Pancreas (tissue), 10 donors: ENCODE results near the gene C1orf116. TPM values are rescaled to one million over a fixed set of nuclear protein-coding genes. Genes with fewer than 3 reads are reported as not detected.
A peak's percentile ranks its signal among the peaks of the same experiment; 100 is the strongest.

Experiments used
- ATAC-seq, 4 donors: fragments of 200-7000 bp; cut with Tn5 transposase; one replicate each; pipeline versions ENCODE4 v1.8.0 to v1.9.1; 2020; ENCODE audit warnings: mild to moderate bottlenecking in 4 of 4, moderate library complexity in 4 of 4
- DNase-seq, 6 donors: peaks; one replicate each; pipeline ENCODE4 v3.0.0-alpha.2; 2020
- FAIRE-seq: peaks from 2 replicates; lab custom pipeline; 2012; peaks lifted over from hg19 to GRCh38; lab: Jason Lieb, UNC
- H3K27ac ChIP-seq, 4 donors: fragments of 200-600 bp; sonication (generic); 1 replicate in 3 of 4; 2 replicates in 1 of 4; pipeline versions ENCODE4 v1.5.0 to v1.8.0; 2020
- H3K27me3 ChIP-seq, 4 donors: fragments of 200-600 bp; one replicate each; pipeline ENCODE4 v1.8.0; 2021
- H3K36me3 ChIP-seq, 3 donors: fragments of 200-600 bp; sonication (generic) in 1 of 3; one replicate each; pipeline versions ENCODE4 v1.5.0 to v1.8.0; 2020 to 2021
- H3K4me1 ChIP-seq, 3 donors: fragments of 200-600 bp; one replicate each; pipeline ENCODE4 v1.8.0; 2021
- H3K4me3 ChIP-seq, 4 donors: fragments of 200-600 bp; sonication (generic) in 2 of 4; one replicate each; pipeline versions ENCODE4 v1.5.0 to v1.8.0; 2020 to 2021
- H3K9me3 ChIP-seq, 4 donors: fragments of 200-600 bp; one replicate each; pipeline ENCODE4 v1.8.0; 2021
- WGBS, 2 donors: extraction: QIAGEN DNeasy Blood & Tissue Kit; methylation state at CpG; one replicate each; pipeline ENCODE4 v1.1.7; 2013; 5-methylcytosine and 5-hydroxymethylcytosine counted together
- intact Hi-C, 3 donors: fragments of 100-400 bp; cut with DNase I; formaldehyde crosslinking; loops; one replicate each; pipeline versions ENCODE4 v1.11.1 to v1.14.2; 2022
- polyA plus RNA-seq, 2 donors: library from polyadenylated mRNA; stranded (reverse); fragments of 200-250 nt; gene quantifications; one replicate each; pipeline ENCODE4 v1.2.3, GENCODE V29; 2013
- total RNA-seq, 6 donors: library from RNA; stranded (reverse); fragmentation: NEBNext Ultra II Directional in 4 of 6; extraction: Animal tissue kit (Norgen Biotek cat#: 25700) in 4 of 6; gene quantifications; one replicate each; pipeline versions ENCODE4 v1.2.1 to v1.2.4, GENCODE V29; 2021 to 2023
- TF ChIP-seq, protein P1 (sequence below), 4 donors: fragments of 200-600 bp; sonication (generic) in 3 of 4; IDR thresholded peaks; one replicate each; pipeline versions ENCODE4 v1.5.0 to v1.8.0; 2021; ENCODE audit warnings: antibody characterized with exemption in 4 of 4
- donor health status: healthy with polysubstance abuse.
- donor health status: DM: no; HTN: no; CAD: no; lungs with moderate emphysema.
- donor health status: DM: no; HTN: no; CAD: no.
- donor health status: control.
- donor health status: control.
- donor health status: Bipolar disorder and iron deficiency.
- donor health status: DM: yes; HTN: yes; CAD: no.
- donor health status: DM: no; HTN: no; CAD: no.
- donor health status: DM: no; HTN: no; CAD: no.
- donor health status: DM: yes; HTN: yes; CAD: no.

Gene C1orf116
- total and polyA plus RNA-seq, 8 donors: 7.8 to 26.9 (median 10.1) TPM

DNA sequence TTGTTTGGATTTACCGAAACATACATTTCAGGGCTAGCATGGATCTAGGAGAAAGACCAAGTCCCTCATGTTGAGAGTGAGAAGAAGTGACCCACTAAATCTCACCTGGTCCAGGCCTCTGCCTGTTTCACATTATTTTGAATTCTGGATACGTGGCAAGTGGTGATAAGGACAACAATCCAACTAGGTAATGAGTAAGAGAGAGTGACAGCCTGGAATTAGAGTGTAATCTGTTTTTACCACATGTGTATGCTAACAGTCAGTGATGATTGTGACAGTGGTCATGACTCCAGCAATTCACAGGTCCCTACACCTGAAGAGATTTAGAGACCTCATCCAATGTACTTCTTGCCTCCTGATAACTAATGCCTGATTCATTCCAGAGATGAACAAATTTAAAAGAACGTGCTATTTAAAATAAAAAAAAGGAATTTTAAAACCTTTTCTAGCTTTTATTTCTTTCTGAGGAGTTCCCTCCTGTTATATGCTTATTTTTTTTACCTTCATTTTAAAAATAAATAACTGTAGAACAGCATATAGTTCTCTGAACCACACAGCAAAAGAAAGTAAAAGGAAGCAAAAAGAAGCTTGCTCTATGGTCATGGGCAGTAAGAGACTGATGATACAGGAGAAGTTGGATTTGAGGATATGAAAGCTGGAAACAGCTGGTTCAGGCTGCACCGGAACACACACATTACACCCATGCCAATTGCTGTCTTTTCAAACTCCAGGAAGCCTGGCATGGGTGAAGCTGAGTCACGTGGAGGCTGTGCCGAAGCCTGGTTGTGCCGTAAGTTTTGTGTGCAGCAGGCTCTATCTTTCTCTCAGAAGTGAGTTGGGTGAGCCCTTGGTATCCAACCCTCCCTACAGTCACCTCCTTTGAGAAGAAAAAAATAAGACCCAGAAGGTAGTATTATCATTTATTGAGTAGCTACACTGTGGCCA lies 14.7 kb downstream of the C1orf116 start:
- 32% methylated on average over 7 of the region's 7 CpGs for WGBS, 2 donors
- H3K4me3 ChIP-seq: no peak overlapping the region
- intact Hi-C loops: no loop called here
- H3K27ac ChIP-seq: peak overlapping the region in 1 of 4 donors; percentile 55
- peak in 4 of 6 donors; percentile 48 to 68 (median 58) for DNase-seq
- no peaks in the 10 kb centered on the region for H3K27me3 ChIP-seq
- peaks cover 0 to 9% (median 5%) of the 10 kb centered on the region in 3 donors for H3K36me3 ChIP-seq
- peak; percentile 84 to 88 (median 85) for ATAC-seq
- peaks cover 3 to 13% (median 9%) of the 10 kb centered on the region in 3 donors for H3K4me1 ChIP-seq
- FAIRE-seq: no peak
- TF ChIP-seq, protein P1, sequence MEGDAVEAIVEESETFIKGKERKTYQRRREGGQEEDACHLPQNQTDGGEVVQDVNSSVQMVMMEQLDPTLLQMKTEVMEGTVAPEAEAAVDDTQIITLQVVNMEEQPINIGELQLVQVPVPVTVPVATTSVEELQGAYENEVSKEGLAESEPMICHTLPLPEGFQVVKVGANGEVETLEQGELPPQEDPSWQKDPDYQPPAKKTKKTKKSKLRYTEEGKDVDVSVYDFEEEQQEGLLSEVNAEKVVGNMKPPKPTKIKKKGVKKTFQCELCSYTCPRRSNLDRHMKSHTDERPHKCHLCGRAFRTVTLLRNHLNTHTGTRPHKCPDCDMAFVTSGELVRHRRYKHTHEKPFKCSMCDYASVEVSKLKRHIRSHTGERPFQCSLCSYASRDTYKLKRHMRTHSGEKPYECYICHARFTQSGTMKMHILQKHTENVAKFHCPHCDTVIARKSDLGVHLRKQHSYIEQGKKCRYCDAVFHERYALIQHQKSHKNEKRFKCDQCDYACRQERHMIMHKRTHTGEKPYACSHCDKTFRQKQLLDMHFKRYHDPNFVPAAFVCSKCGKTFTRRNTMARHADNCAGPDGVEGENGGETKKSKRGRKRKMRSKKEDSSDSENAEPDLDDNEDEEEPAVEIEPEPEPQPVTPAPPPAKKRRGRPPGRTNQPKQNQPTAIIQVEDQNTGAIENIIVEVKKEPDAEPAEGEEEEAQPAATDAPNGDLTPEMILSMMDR (IDR thresholded peaks at IDR 0.05): no peak
- H3K9me3 ChIP-seq: no peaks in the 10 kb centered on the region

DNA sequence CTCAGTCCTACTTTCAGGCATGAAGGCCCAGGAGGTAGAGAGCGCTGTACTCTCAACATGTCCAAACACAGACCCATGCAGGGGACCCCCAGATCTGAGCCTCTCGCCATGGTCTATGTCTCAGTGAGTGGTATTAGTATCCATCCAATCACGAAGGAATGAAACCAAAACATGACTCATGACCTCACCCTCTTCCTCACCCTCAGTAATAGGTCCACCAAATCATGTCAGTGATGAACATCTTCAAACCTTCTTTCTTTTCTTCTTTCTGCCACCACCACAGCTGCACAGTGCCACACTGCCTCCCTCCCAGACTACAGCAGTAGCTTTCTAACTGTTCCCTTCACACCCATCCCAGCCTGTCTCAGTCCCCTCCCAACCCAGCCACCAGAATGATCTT lies 16.8 kb downstream of the C1orf116 start:
- TF ChIP-seq, protein P1 (IDR thresholded peaks at IDR 0.05): no peak
- Histone ChIP-seq H3K27me3 (no peaks in the 10 kb centered on the region), H3K4me3 (no peak overlapping the region), H3K4me1 (peaks cover 3 to 13% (median 9%) of the 10 kb centered on the region in 3 donors), H3K36me3 (no peaks in the 10 kb centered on the region), H3K9me3 (no peaks in the 10 kb centered on the region), H3K27ac (no peak overlapping the region)
- DNase-seq: no peak
- FAIRE-seq: no peak
- WGBS, 2 donors: 90 to 94% methylated on average over 3 of the region's 3 CpGs
- intact Hi-C loops: no loop called here
- ATAC-seq: no peak

DNA sequence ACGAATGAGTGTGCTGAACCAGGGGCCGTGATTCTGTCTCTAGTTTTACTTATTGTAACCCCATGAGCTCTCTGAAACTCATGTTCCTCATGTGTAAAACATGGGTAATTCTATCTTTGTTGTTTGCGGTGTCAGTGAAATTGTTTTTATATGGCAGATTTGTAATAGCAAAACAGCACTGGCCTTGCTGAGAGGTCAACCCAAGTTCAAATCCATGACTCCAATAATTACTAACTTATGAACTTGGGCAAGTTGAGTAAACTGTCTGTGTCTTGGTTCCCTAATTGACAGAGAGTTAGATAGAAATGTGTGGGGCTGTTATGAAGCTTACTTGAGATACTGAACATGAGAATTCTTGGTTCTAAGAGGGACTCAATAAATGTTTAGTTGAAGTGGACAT lies 17.8 kb downstream of the C1orf116 start:
- intact Hi-C loops: no loop called here
- H3K27ac ChIP-seq: no peak overlapping the region
- DNase-seq (no peak), ATAC-seq (no peak), FAIRE-seq (no peak)
- no peak overlapping the region for H3K4me3 ChIP-seq
- H3K4me1 ChIP-seq: peaks cover 3 to 13% (median 9%) of the 10 kb centered on the region in 3 donors
- H3K9me3 ChIP-seq: no peaks in the 10 kb centered on the region
- no peaks in the 10 kb centered on the region for H3K27me3 ChIP-seq
- TF ChIP-seq, protein P1 (IDR thresholded peaks at IDR 0.05): no peak
- H3K36me3 ChIP-seq: no peaks in the 10 kb centered on the region
- WGBS, 2 donors: 83 to 87% methylated on average over 3 of the region's 3 CpGs

DNA sequence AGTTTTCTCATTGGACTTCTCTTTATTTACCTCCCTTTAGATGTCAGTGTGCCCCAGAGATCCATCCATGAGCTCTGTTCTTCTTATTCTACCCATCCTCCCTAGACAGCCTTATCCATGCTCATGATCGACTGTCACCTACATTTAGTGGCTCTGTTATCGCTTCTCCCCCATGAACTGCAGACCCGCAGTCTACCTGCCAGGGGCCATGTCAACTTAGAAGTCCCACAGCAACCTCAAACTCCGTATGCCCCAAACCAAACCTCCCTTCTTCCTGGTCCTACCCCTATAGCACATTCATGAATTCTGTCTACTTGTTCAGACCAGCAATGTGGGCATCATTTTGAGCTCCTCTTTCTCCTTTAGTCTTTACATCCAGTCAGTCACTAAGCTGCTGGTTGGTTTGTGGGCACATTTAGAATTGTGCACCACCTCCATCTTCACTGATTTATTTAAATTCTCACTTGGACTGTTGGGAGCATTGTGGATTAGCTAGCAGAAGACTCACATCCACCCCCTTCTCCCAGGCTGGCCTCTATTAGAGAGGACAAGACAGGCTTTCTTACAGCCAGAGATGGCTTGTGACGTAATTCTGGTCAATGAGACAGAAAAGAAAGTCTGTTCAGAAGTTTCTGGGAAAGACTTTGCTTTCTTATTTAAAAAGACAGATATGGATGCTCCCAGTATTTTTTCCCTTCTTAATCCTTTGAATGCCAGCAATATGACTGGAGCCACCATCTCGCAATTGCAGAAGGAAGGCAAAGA lies 19.1 kb downstream of the C1orf116 start:
- H3K9me3 ChIP-seq: no peaks in the 10 kb centered on the region
- ATAC-seq (no peak), DNase-seq (no peak), FAIRE-seq (no peak)
- TF ChIP-seq, protein P1 (IDR thresholded peaks at IDR 0.05): no peak
- WGBS, 2 donors: 68 to 71% methylated on average over 6 of the region's 6 CpGs
- H3K4me3 ChIP-seq: no peak overlapping the region
- H3K4me1 ChIP-seq: peaks cover 3 to 11% (median 9%) of the 10 kb centered on the region in 3 donors
- no peaks in the 10 kb centered on the region for H3K36me3 ChIP-seq
- intact Hi-C loops: no loop called here
- no peak overlapping the region for H3K27ac ChIP-seq
- no peaks in the 10 kb centered on the region for H3K27me3 ChIP-seq
